Lower leg skin (tissue), 3 donors: ENCODE results near the gene JUND.

Source experiments
- CTCF ChIP-seq, 3 donors: fragments of 450-650 bp; IDR thresholded peaks; one replicate each; pipeline ENCODE4 v1.5.1; 2016; ENCODE audit warnings: antibody characterized with exemption in 3 of 3, mild to moderate bottlenecking in 3 of 3, moderate library complexity in 2 of 3
- POLR2A ChIP-seq, 2 donors: fragments of 450-650 bp; IDR thresholded peaks; one replicate each; pipeline ENCODE4 v1.6.1; 2016 to 2017; ENCODE audit warnings: antibody characterized with exemption in 2 of 2, mild to moderate bottlenecking in 1 of 2, moderate library complexity in 1 of 2

GRCh38 chr19:18263324-18264136 lies 17.9 kb downstream of the JUND start:
- TF ChIP-seq POLR2A (IDR thresholded peaks at IDR 0.05), result no peak
- TF ChIP-seq CTCF (IDR thresholded peaks at IDR 0.05), result no peak
